HG03066 (cell line): Measurements from ENCODE around the gene EXPH5.
A peak's percentile ranks its signal among the peaks of the same experiment; 100 is the strongest.
"Not testable (repeated sequence)": the region's sequence is repeated elsewhere in the genome, so short reads cannot be mapped to it uniquely, and the experiment has no call there.

Source experiments
- ATAC-seq: cut with Tn5 transposase; IDR thresholded peaks from one replicate; pipeline ENCODE4 v1.9.1; 2021; ENCODE audit warnings: low read depth; ENCODE audit not compliant: unreplicated experiment

EXPH5 gene, protein sequence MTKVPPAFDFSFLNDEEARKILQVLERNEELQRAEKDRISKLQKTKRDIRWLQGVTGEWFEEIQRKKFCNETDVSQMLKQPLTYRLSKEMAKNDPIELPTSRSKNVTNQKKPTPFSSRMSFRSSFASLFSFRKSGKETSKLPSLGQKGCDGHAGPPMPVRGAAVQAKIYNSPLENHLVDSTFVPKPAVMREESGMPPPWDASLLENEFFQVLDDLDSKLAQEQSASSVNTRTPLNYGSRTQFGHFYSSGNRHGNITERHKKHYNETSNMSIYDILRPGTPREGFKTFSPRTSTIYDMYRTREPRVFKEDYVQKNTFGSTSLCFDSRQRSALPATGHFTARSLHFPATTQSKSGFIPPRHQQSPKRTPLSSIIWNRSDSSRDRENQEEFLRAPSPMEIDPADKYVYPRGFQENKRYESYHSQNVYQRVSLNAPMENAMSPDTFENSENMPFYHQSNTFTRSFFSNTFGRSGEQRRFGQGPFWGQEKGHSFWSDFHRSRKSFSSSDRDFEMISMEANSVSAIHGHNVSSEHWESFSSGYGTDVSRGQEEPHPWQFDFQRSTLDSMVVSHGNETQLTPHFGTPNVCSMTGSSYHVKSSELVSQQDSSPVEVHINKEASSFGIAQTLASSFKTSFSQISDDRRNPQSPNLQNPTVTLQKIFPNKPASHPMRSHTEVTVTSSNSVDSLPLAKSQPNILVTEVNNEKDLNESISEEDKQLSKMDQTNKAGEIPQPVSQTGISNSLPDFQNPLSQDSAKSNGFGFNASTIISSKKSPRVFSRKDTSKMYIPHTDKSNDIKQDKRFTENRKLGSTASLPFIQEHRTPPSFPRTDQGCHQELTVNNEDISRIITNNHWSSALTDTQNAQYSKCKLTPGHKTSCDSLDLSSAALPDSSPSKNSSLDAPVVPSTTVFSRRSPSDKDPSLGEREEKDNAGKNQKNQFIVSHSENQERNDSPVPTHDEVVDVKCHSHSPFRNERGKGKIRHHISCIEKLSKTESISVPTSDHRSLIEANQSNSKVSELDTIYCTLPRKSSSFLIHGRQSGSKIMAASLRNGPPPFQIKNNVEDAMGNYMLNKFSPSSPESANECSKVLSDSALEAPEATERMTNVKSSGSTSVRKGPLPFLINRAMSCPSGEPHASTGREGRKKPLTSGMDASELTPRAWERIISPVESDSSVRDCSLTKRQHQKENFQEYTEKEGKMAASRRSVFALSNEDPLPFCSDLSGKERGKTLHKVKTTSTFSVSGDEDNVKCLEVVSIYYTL (N-terminal part only)

DNA sequence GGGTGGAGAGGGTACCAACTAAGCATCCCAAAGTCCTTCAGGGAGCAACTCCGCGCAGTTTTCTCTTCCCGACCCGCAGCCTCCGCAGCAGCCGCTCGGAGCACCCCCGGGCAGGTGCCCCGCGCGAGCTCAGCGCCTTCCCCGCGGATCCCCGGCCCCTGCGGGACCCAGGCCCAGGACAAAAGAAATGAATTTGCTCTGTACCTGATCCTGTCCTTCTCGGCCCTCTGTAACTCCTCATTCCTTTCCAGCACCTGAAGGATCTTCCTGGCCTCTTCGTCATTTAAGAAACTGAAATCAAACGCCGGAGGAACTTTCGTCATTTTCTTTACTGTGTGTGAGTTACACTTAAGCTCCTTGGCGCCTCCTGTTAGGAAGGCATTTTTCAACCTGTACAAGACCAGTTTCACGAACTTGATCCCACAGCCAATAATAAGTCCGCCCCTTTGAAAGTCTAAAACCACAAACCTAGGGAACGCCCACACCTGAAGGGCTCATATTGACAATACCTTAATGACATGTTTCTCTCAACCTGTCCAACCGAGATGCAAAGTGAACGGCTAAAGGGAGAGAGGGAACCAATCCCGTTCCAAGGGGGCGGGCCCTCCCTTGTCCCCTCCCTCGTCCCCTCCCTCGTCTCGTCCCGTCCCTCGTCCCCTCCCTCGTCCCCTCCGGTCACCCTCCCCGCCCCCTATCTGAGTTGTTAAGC lies at the start of gene EXPH5:
Gene EXPH5, minus strand, starts transcription at position 555 of the 709 bp plus-strand sequence. Its CDS starts 232 bp downstream, at position 323.
- ATAC-seq: peak; percentile 97

DNA sequence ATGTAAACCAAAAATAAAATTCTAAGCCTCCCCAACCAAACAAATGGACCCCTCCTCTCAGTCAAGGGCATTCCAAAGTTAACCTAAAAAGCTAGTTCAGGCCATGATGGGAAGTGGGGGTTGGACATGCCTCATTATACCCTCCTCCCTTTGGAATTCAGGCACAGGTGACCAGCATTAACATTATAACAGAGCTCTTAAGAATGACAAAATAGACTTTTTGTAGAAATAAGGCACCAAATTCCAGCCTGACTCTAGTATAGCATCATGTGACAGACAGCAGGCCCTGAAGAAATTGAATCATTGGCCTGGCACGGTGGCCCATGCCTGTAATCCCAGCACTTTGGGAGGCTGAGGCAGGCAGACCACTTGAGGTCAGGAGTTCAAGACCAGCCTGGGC lies 48.2 kb upstream of the EXPH5 start:
- ATAC-seq: not testable (repeated sequence)

DNA sequence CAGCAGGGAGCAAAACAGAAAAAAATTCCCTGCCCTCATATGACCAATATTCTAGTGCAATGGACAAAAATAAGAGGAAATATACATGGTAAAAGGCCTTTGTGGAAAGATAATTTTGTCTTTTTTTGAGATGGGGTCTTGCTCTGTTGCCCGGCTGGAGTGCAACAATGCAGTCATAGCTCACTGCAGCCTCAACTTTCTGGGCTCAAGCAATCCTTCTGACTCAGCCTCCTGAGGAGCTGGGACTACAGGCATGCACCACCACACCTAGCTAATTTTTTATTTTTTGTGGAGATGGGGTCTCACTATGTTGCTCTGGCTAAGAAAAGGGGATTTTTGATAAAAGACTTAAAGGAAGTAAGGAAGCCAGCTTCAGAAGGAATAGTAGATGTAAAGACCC lies 45.6 kb upstream of the EXPH5 start:
- no peak for ATAC-seq

DNA sequence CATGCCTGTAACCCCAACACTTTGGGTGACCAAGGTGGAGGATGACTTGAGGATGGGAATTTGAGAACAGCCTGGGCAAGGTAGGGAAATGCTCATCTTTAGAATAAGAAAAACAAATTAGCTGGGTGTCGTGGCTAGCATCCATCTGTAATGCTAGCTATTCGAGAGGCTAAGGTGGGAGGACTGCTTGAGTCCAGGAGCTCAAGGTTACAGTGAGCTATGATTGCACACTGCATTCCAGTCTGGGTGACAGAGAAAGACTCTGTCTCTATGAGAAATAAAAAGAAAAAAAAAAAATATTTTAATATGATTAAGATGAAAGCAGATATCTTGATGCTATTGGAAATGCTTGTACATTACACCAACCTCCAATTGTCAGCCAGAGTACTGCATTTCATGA lies 42.7 kb upstream of the EXPH5 start:
- ATAC-seq: no peak

- ATAC-seq: no peak
These were observed 41.5 kb upstream of the EXPH5 start for GRCh38 chr11:108635106-108635505.

DNA sequence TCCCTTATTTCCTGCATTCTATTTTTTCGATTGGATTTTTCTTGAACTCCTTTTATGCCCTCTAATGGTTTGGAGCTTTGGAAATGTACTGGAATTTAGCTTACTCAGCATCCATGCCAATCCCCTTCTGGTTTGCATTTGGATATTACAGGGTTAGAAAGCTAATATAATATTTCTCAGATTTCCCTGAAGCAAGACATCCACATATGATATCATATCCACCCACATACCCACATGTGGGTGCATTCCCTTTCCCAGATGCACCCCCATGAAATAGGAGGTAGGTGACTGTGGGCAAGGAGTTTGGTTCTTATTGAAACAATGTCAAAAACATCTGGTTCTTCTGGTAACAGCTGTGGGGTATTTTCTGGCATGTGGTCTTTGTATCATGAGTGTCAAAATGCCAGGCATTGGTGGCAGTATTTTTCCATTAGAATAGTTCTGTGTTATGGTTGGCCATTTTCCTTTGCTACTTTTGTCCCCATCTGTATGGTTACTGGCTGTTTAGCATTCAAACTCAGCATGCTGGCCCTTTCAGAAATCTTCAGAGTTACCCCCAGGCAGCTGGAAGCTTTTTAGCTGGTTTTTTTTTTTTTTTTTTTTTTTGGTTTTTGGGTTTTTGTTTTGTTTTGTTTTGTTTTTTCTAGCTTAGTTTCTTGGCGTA lies 38.6 kb upstream of the EXPH5 start:
- no peak for ATAC-seq

GRCh38 chr11:108629274-108629673 lies 35.7 kb upstream of the EXPH5 start:
- ATAC-seq: no peak

DNA sequence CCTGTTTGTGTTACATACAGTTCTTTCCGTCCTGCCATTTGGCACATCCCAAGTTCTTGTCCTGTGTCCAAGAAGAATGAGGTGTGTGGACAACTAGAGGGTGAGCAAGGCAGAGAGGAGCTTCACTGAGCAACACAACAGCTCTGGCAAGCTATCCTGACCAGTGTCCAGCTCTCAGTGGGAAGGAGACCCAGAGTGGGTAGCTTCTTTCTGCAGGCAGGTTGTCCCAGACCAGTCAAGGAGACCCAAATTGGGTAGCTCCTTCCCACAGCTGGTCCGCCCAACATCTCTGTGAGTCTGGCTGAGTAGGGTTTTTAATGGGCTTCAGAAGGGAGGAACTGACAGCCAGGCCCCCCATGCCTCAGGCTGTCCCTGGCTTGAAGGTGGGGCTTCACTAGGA lies 35.2 kb upstream of the EXPH5 start:
- no peak for ATAC-seq

DNA sequence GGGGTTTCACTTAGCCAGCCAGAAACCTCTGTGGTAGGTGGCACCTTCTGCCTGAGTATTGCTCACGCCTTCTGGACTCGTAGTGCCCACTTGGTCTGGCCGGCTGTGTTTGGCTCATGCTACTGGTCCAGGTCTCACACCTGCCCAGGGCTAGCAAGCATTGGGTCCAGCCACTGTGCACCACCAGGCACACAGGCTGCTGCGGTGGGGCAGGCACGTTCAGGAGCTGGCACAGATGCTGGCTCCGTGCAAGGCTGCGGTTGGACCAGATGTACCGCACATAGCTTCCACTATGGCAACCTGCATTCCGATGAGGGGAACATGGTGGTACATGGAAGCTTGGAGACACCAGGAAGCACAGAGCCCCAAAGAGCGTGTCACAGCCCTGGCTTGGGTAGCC lies 34.8 kb upstream of the EXPH5 start:
- ATAC-seq: no peak

- ATAC-seq: no peak
These were observed 30.8 kb upstream of the EXPH5 start for GRCh38 chr11:108624196-108624925.

- no peak for ATAC-seq
These were observed 28.8 kb upstream of the EXPH5 start for GRCh38 chr11:108622341-108622740.

DNA sequence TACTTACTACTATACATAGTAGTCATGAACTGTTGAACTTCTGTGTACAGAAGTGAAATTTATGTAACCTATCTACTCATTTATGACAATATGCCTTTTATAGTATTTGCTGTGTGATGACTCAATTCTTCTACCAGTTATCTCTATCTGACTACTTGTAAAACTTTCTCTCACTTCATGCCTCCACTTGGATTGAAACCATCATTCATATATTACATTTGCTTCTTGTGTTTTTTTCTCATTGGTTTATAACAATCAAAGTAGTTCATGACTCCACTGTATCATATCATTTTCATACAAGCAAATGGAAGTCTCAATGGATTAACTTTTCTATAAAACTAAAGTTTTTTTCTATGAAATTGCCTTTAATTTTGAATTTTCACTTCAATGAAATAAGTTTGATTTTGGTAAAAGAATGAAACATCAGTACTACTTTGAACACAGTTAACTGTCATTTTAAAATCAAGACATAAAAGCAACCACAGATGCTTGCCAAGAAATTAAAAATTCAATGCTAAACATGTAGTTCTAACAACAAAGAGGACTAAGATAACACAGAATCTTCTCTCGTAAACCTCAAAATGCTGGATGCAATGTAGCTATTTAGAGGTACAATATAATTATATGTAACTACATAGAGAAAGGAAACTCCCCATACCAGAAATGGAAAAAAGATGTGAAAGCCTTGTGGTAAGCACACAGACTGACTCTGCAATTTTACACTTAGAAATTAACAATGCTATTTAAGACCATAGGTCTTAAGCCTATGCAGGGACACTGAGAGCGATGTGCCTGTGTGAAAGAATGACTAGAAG lies 27.6 kb upstream of the EXPH5 start:
- peak; percentile 84 for ATAC-seq

DNA sequence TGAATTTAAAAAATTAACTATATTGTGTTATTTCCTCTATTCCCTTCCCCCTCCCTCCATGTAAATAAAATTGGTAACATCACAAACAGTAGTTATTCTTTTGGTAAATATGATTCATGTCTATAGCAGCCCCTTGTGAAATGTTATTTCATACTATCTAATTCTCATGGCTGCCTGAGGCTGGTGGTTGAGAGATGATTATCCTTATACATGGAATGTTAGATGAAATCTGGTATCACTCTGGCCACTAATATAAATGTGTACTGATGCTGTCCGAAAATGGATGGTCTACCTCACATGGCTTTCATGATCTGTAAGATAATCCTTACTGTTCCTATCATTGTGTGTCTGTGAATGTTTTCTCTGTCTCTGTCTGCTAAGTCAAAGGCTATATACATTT lies 25.0 kb upstream of the EXPH5 start:
- no peak for ATAC-seq

DNA sequence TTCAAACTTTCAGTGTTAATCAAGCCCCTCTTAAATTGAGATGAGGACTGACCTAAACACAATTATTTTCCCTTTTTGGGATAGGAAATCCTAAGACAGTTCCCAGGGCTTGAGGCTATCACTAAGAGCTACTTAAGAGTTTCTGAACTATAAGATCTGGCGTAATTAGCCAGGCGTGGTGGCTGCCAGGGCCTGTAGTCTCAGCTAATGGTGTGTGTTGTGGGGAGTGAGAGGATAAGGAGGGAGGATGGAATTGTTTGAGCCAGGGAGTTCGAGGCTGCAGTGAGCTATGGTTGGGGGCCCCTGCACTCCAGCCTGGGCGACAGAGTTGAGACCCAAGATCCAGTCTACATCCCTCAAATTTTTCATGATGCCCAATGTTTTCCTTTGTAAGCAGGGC lies 23.5 kb upstream of the EXPH5 start:
- ATAC-seq: no peak

DNA sequence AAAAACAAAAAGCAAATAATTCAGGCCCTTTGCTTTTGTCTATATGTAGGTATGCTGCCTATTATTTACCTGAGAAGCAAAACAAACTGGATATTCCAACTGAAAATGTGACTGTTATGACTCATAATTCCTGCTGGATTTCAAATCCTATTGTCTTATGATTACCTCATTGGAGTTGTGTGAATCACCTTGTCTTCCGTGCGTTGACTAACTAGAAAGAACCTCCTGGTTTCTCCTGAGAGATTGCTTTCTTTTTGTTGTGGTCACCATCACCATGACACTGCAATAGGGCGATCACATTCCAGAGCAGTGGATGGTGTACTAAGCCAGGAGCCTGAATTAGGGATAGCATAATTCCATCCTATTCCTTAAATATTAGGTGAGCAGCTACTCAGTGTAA lies 23.0 kb upstream of the EXPH5 start:
- no peak for ATAC-seq

DNA sequence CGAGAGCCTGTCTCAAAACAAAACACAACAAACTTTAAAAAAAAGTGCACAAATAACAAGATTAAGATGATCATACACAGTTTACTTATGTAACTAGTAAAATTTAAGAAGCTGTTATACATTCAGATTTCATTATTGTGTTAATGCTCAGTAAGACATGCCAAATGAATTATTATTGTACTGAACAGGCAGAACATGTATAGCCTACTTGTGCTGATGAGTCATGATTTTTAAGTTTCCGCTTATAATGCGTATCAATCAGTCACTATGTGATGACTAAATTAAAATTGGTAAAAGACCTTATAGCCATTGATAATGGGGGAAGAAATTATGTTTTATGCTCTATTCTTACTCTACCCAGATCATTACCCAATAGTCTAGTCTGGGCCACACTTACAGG lies 20.5 kb upstream of the EXPH5 start:
- ATAC-seq: no peak

DNA sequence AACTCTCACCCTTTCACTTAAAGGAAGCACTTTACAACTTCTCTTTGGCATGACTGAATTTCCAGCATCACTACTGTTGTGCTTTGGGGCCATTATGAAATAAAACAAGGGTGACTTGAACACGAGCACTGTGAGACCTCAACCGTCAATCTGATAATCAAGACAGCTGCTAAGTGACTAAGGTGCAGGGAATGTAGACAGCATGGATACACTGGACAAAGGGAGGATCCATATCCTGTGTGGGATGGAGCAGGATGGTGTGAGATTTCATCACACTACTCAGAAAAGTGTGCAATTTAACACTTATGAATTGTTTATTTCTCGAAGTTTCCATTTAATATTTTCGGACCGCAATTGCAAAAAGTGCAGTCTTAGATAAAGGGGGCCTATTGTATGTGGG lies 16.1 kb upstream of the EXPH5 start:
- ATAC-seq: no peak

DNA sequence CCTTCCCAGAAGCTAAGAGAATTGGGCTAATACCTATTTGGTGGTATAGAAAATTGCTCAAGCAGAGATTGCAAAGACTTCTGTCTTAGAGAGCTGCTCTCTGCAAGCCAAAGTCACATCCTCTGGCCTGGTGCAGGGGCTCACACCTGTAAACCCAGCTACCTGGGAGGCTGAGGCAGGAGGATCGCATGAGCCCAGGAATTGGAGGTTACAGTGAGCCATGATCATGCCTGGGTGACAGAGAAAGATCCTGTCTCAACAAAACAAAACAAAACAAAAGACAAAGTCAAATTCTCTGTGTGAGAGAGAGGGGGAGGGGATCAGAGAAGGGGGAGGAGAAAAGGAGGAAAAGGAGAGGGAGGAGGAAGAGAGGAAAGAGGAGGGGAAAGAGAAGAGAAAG lies 15.0 kb upstream of the EXPH5 start:
- ATAC-seq: no peak
